Brain microvascular endothelial cell (primary cell): Measurements from ENCODE around the gene TSPO2.
A peak's percentile ranks its signal among the peaks of the same experiment; 100 is the strongest.
"Not testable (repeated sequence)": the region's sequence is repeated elsewhere in the genome, so short reads cannot be mapped to it uniquely, and the experiment has no call there.

Experiments
- DNase-seq: peaks from one replicate; pipeline ENCODE4 v3.0.0-alpha.2; 2020
- H3K27ac ChIP-seq: fragments of 250-450 bp; sonication (Bioruptor Pico); 2 replicates; pipeline ENCODE4 v1.5.1; 2020; ENCODE audit warnings: mild to moderate bottlenecking, moderate library complexity
- H3K27me3 ChIP-seq: fragments of 250-450 bp; sonication (Bioruptor Pico); replicated peaks from 2 replicates; pipeline ENCODE4 v1.5.1; 2020; ENCODE audit warnings: mild to moderate bottlenecking
- H3K36me3 ChIP-seq: fragments of 250-450 bp; sonication (Bioruptor Pico); replicated peaks from 2 replicates; pipeline ENCODE4 v1.5.1; 2020; ENCODE audit warnings: mild to moderate bottlenecking
- H3K4me3 ChIP-seq: 2 replicates; pipeline ENCODE4 v1.5.1; 2011; ENCODE audit warnings: low read depth, mild to moderate bottlenecking, control low read depth, low read length, moderate library complexity
- in situ Hi-C: cut with HindIII; loops from 2 replicates; pipeline ENCODE4 v1.10.0; 2017; ENCODE audit warnings: low sequenced_read_pairs, low pct_ligation_motif_present
- TF ChIP-seq, protein P1 (sequence below): IDR thresholded peaks from 2 replicates; pipeline ENCODE4 v1.5.1; 2011; ENCODE audit warnings: low read depth, mild to moderate bottlenecking, moderate library complexity, low read length, control low read depth, inconsistent platforms; ENCODE audit errors: missing control alignments

The TSPO2 gene

GRCh38 chr6:40999569-40999968 lies 42.7 kb upstream of the TSPO2 start:
- TF ChIP-seq, protein P1, sequence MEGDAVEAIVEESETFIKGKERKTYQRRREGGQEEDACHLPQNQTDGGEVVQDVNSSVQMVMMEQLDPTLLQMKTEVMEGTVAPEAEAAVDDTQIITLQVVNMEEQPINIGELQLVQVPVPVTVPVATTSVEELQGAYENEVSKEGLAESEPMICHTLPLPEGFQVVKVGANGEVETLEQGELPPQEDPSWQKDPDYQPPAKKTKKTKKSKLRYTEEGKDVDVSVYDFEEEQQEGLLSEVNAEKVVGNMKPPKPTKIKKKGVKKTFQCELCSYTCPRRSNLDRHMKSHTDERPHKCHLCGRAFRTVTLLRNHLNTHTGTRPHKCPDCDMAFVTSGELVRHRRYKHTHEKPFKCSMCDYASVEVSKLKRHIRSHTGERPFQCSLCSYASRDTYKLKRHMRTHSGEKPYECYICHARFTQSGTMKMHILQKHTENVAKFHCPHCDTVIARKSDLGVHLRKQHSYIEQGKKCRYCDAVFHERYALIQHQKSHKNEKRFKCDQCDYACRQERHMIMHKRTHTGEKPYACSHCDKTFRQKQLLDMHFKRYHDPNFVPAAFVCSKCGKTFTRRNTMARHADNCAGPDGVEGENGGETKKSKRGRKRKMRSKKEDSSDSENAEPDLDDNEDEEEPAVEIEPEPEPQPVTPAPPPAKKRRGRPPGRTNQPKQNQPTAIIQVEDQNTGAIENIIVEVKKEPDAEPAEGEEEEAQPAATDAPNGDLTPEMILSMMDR, result peak; percentile 55

GRCh38 chr6:41000248-41000647 lies 42.0 kb upstream of the TSPO2 start:
- TF ChIP-seq, protein P1, result no peak
- no peak overlapping the region for H3K4me3 ChIP-seq
- in situ Hi-C loops, result no loop called here
- peaks cover 4% of the 10 kb centered on the region for H3K27me3 ChIP-seq
- no peak overlapping the region for H3K27ac ChIP-seq
- no peaks in the 10 kb centered on the region for H3K36me3 ChIP-seq
- no peak for DNase-seq

More at GRCh38 chr6:40999569-40999968, 42.7 kb upstream of the TSPO2 start:
- in situ Hi-C loops, result no loop called here
- no peak overlapping the region for H3K27ac ChIP-seq
- no peak for DNase-seq
- no peaks in the 10 kb centered on the region for H3K36me3 ChIP-seq
- H3K4me3 ChIP-seq, result no peak overlapping the region
- H3K27me3 ChIP-seq, result peaks cover 4% of the 10 kb centered on the region

- Histone ChIP-seq H3K27me3 (peaks cover 4% of the 10 kb centered on the region), H3K4me3 (no peak overlapping the region), H3K36me3 (no peaks in the 10 kb centered on the region), H3K27ac (no peak overlapping the region)
- in situ Hi-C loops, result no loop called here
- DNase-seq, result no peak
- TF ChIP-seq, protein P1, result no peak
Observed at GRCh38 chr6:41002168-41002567, 40.1 kb upstream of the TSPO2 start.

- H3K4me3 ChIP-seq, H3K27me3 ChIP-seq, H3K36me3 ChIP-seq, in situ Hi-C loops, H3K27ac ChIP-seq: not testable (repeated sequence)
- TF ChIP-seq, protein P1, result peak; percentile 72
- peak; percentile 65 for DNase-seq
Observed at GRCh38 chr6:41006217-41006616, 36.0 kb upstream of the TSPO2 start.

DNA sequence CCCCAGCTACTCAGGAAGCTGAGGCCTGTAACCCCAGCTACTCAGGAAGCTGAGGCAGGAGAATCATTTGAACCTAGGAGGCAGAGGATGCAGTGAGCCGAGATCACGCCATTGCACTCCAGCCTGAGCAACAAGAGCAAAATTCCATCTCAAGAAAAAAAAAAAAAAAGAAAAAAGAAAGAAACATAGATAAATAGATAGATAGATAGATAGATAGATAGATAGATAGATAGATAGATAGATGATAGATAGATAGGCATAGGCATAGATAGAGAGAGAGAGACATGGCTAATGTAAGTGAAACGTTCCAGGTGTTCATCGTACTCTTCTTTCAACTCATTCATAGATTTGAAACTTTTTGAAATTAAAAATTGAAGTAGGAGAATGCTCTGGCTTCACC lies 35.3 kb upstream of the TSPO2 start:
- in situ Hi-C loops, H3K4me3 ChIP-seq: not testable (repeated sequence)

DNA sequence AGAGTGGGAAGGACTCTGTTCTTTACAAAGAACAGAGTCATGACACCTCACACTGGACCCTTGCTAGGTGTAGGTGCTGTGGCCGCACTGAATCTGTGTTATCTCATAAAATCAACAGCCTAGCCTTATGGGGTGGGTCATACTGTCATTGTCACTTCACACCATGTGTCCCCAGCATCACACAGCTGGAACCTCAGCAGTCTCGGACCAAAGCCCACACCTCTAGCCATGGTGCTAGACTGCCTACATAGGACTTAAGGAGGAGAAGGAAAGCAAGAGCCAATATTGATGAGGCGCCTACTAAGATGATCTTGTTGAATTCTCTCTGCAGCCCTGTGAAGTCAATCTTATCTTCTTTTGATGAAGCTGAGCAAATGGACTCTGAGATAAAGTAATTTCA lies 34.3 kb upstream of the TSPO2 start:
- in situ Hi-C loops, result no loop called here

More for the DNA sequence above, 35.3 kb upstream of the TSPO2 start:
- not testable (repeated sequence) for DNase-seq, H3K27me3 ChIP-seq, H3K36me3 ChIP-seq, H3K27ac ChIP-seq

More for the DNA sequence above, 34.3 kb upstream of the TSPO2 start:
- TF ChIP-seq, protein P1, result no peak
- peaks cover 2% of the 10 kb centered on the region for H3K27me3 ChIP-seq
- H3K27ac ChIP-seq, result no peak overlapping the region
- no peak overlapping the region for H3K4me3 ChIP-seq
- H3K36me3 ChIP-seq, result no peaks in the 10 kb centered on the region
- no peak for DNase-seq
